ENCODE measurements around the gene MAPKBP1. TPM values are rescaled to one million over a fixed set of nuclear protein-coding genes. Genes with fewer than 3 reads are reported as not detected.

The MAPKBP1 gene
- total RNA-seq, 1 donor from 2014 or later: 36.6 TPM

- no peak for TF ChIP-seq CTCF (conservative IDR thresholded peaks at IDR 0.05)
- H3K27me3 Mint-ChIP-seq (ENCODE audit: low read depth): no peaks in the 10 kb centered on the region
- no peaks in the 10 kb centered on the region for H3K36me3 Mint-ChIP-seq (ENCODE audit: low read depth)
- H3K9me3 Mint-ChIP-seq: no peaks in the 10 kb centered on the region
- H3K27ac Mint-ChIP-seq (ENCODE audit: unreplicated experiment): no peak overlapping the region
- peaks cover 40% of the 10 kb centered on the region for H3K4me1 Mint-ChIP-seq
- DNase-seq (ENCODE audit: low read depth, low spot score): no peak
- peak overlapping the region; percentile 95 for H3K4me3 Mint-ChIP-seq
Observed at GRCh38 chr15:41773332-41773728, 954 bp upstream of the MAPKBP1 start.

GRCh38 chr15:41773729-41774061 lies 589 bp upstream of the MAPKBP1 start:
- Mint-ChIP-seq H3K4me3 (peak overlapping the region; percentile 95), H3K27me3 (ENCODE audit: low read depth) (no peaks in the 10 kb centered on the region), H3K27ac (ENCODE audit: unreplicated experiment) (peak overlapping the region; percentile 91), H3K9me3 (no peaks in the 10 kb centered on the region), H3K4me1 (peaks cover 43% of the 10 kb centered on the region), H3K36me3 (ENCODE audit: low read depth) (no peaks in the 10 kb centered on the region)
- no peak for DNase-seq (ENCODE audit: low read depth, low spot score)
- TF ChIP-seq CTCF (conservative IDR thresholded peaks at IDR 0.05): no peak

GRCh38 chr15:41774882-41775417 lies 666 bp downstream of the MAPKBP1 start:
- H3K27ac Mint-ChIP-seq (ENCODE audit: unreplicated experiment): peak overlapping the region; percentile 89
- TF ChIP-seq CTCF (conservative IDR thresholded peaks at IDR 0.05): no peak
- no peaks in the 10 kb centered on the region for H3K27me3 Mint-ChIP-seq (ENCODE audit: low read depth)
- no peaks in the 10 kb centered on the region for H3K9me3 Mint-ChIP-seq
- H3K4me3 Mint-ChIP-seq: peak overlapping the region; percentile 95
- H3K36me3 Mint-ChIP-seq (ENCODE audit: low read depth): no peaks in the 10 kb centered on the region
- DNase-seq (ENCODE audit: low read depth, low spot score): no peak
- H3K4me1 Mint-ChIP-seq: peaks cover 53% of the 10 kb centered on the region

- no peaks in the 10 kb centered on the region for H3K27me3 Mint-ChIP-seq (ENCODE audit: low read depth)
- peaks cover 60% of the 10 kb centered on the region for H3K4me1 Mint-ChIP-seq
- no peak overlapping the region for H3K27ac Mint-ChIP-seq (ENCODE audit: unreplicated experiment)
- no peak for DNase-seq (ENCODE audit: low read depth, low spot score)
- no peaks in the 10 kb centered on the region for H3K9me3 Mint-ChIP-seq
- peak overlapping the region; percentile 95 for H3K4me3 Mint-ChIP-seq
- no peak for TF ChIP-seq CTCF (conservative IDR thresholded peaks at IDR 0.05)
- H3K36me3 Mint-ChIP-seq (ENCODE audit: low read depth): no peaks in the 10 kb centered on the region
Observed at GRCh38 chr15:41775651-41776050, 1.4 kb downstream of the MAPKBP1 start.

- peak overlapping the region; percentile 47 for H3K4me3 Mint-ChIP-seq
- no peaks in the 10 kb centered on the region for H3K9me3 Mint-ChIP-seq
- H3K27ac Mint-ChIP-seq (ENCODE audit: unreplicated experiment): no peak overlapping the region
- TF ChIP-seq CTCF (conservative IDR thresholded peaks at IDR 0.05): no peak
- H3K27me3 Mint-ChIP-seq (ENCODE audit: low read depth): no peaks in the 10 kb centered on the region
- peaks cover 61% of the 10 kb centered on the region for H3K4me1 Mint-ChIP-seq
- H3K36me3 Mint-ChIP-seq (ENCODE audit: low read depth): no peaks in the 10 kb centered on the region
- no peak for DNase-seq (ENCODE audit: low read depth, low spot score)
Observed at GRCh38 chr15:41777421-41777973, 3.2 kb downstream of the MAPKBP1 start.

Data from neural crest cell (in vitro differentiated cells).